ENCODE data around the gene RALGPS1.

Gene RALGPS1

DNA sequence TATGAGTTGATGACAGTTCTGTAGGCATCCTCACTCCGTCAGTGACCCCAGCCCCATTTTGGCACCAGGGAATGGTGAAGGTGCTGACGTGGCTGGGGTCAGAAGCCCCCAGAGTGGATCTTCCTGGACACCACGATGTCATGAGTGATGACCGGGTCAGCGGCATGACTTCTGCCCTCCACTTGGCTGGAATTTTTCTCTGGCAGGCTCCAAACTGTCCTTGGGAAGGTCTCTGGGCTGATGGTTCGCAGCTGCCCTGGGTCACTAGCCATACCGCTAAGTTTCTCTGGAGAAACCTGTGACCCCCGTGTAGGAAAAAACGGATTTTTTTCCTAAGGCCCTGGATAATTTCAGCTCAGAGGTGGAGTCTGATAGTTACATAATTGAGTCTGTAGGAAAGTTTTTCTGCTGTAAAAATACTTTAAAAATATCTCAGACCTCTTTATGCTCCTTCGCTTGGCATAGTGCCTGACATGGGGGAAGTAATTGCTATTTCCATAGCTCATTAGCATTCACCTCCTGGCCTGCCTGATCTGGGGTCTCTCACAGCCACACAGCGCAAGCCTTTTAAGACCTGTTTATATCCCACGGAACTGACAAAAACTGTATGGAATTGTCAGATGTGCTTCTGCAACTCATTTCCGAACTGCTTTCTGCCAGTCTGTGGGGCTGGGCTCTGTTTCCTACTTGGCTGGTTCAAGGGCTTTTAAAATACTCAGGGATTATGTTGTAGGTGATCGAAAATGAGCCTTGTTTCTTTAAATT, 138.7 kb downstream of the RALGPS1 start:
- no peak for DNase-seq (ENCODE audit: low read depth, low spot score)

- no peak for DNase-seq (ENCODE audit: low read depth, low spot score)
These were observed 139.4 kb downstream of the RALGPS1 start for GRCh38 chr9:127053960-127054359.

- DNase-seq (ENCODE audit: low read depth, low spot score): no peak
These were observed 141.3 kb downstream of the RALGPS1 start for GRCh38 chr9:127055745-127056402.

GRCh38 chr9:127056446-127056845, 141.9 kb downstream of the RALGPS1 start:
- DNase-seq (ENCODE audit: low read depth, low spot score): no peak

GRCh38 chr9:127058011-127058644, 143.5 kb downstream of the RALGPS1 start:
- no peak for DNase-seq (ENCODE audit: low read depth, low spot score)

- DNase-seq (ENCODE audit: low read depth, low spot score): no peak
These were observed 144.1 kb downstream of the RALGPS1 start for GRCh38 chr9:127058645-127059021.

- DNase-seq (ENCODE audit: low read depth, low spot score): no peak
These were observed 144.4 kb downstream of the RALGPS1 start for GRCh38 chr9:127059030-127059429.

GRCh38 chr9:127059765-127060361, 145.3 kb downstream of the RALGPS1 start:
- DNase-seq (ENCODE audit: low read depth, low spot score): no peak

- no peak for DNase-seq (ENCODE audit: low read depth, low spot score)
These were observed 146.8 kb downstream of the RALGPS1 start for GRCh38 chr9:127061411-127061810.

- DNase-seq (ENCODE audit: low read depth, low spot score): no peak
These were observed 149.8 kb downstream of the RALGPS1 start for GRCh38 chr9:127064335-127064734.

GRCh38 chr9:127065592-127065991, 151.0 kb downstream of the RALGPS1 start:
- no peak for DNase-seq (ENCODE audit: low read depth, low spot score)

- no peak for DNase-seq (ENCODE audit: low read depth, low spot score)
These were observed 151.7 kb downstream of the RALGPS1 start for GRCh38 chr9:127066060-127066850.

- DNase-seq (ENCODE audit: low read depth, low spot score): no peak
These were observed 152.2 kb downstream of the RALGPS1 start for GRCh38 chr9:127066851-127067136.

DNA sequence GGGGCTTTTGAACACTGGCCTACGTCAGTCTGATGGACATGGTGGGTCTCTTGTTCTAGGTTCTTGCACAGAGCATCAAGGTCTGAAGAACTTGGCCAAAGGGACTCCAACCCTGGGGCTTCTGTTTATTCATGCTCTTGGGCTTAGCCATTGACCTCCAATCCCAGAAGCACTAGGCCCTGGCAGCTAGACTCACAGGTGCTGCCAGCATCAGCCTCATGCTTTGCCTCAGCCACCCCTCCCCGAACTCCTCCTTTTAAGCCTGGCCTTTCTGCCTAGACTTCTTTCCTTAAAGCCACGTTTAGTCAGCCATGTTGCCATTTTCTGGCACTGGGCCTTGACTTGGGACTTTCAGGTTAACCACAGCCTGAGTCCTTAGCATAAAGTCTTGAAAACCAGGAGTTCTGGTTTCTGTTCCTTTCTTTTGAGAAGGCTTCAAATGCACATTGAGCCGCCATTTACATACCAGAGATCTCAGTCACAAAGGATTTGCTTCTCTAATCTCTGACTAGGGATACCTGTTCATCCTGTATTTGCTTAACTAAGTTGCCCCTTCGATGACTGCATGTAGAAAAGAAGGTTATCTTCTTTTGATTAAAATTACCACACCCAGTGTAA, 153.1 kb downstream of the RALGPS1 start:
- no peak for DNase-seq (ENCODE audit: low read depth, low spot score)

- no peak for DNase-seq (ENCODE audit: low read depth, low spot score)
These were observed 160.3 kb downstream of the RALGPS1 start for GRCh38 chr9:127074561-127075548.

GRCh38 chr9:127075624-127076372, 161.2 kb downstream of the RALGPS1 start:
- DNase-seq (ENCODE audit: low read depth, low spot score): no peak

- DNase-seq (ENCODE audit: low read depth, low spot score): no peak
These were observed 162.5 kb downstream of the RALGPS1 start for GRCh38 chr9:127076860-127077643.

DNA sequence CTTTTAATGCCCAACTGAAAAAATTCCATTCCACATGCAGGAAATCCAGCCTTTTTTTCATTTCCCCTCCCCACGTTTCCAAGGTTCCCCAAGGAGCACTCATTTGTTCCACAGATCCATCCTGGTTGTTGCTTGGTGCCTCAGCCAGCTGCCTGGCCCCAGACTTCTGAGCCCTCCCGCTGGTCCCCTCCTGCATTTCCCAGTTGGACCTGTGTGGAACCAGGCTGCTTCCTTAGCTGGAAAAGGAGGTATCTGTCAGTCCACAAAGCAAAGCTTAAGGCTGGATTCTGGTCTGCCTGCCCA, 163.0 kb downstream of the RALGPS1 start:
- no peak for DNase-seq (ENCODE audit: low read depth, low spot score)

- no peak for DNase-seq (ENCODE audit: low read depth, low spot score)
These were observed 163.8 kb downstream of the RALGPS1 start for GRCh38 chr9:127078336-127078735.
